ENCODE results near the gene ZNF816. TPM values are rescaled to one million over a fixed set of nuclear protein-coding genes. Genes with fewer than 3 reads are reported as not detected.

The ZNF816 gene
- polyA plus RNA-seq, 1 donor from 2014 or later: 0.10 TPM

- no peaks in the 10 kb centered on the region for H3K79me2 ChIP-seq (replicated peaks; ENCODE audit: insufficient read depth, low read length)
- H2AFZ ChIP-seq (ENCODE audit: low read depth, low read length): no peak overlapping the region
- H3K4me2 ChIP-seq (ENCODE audit: low read length): no peak overlapping the region
- H3K9me2 ChIP-seq (ENCODE audit: insufficient read depth, low read length): no peaks in the 10 kb centered on the region
- H3K27ac ChIP-seq (ENCODE audit: low read length): no peak overlapping the region
- no peaks in the 10 kb centered on the region for H4K20me1 ChIP-seq (ENCODE audit: insufficient read depth)
- no peaks in the 10 kb centered on the region for H3K36me3 ChIP-seq (ENCODE audit: insufficient read depth, low read length)
- no peaks in the 10 kb centered on the region for H3F3A ChIP-seq (ENCODE audit: insufficient read depth, low read length, poor library complexity, severe bottlenecking)
- H3K9ac ChIP-seq (ENCODE audit: low read length): no peak overlapping the region
- H3K27me3 ChIP-seq (ENCODE audit: insufficient read depth, low read depth, low read length): no peaks in the 10 kb centered on the region
- no peaks in the 10 kb centered on the region for H3K9me3 ChIP-seq (ENCODE audit: low read length)
- H3K4me3 ChIP-seq (ENCODE audit: low read length): no peak overlapping the region
- TF ChIP-seq REST (IDR thresholded peaks at IDR 0.05; ENCODE audit: borderline replicate concordance) (no peak), POLR2AphosphoS5 (IDR thresholded peaks at IDR 0.05) (no peak), CTCF (IDR thresholded peaks at IDR 0.05; ENCODE audit: poor library complexity, severe bottlenecking) (no peak), SMC3 (conservative IDR thresholded peaks at IDR 0.05; ENCODE audit: poor library complexity) (no peak), EZH2 (IDR thresholded peaks at IDR 0.05; ENCODE audit: borderline replicate concordance, insufficient read depth, low read length, poor library complexity, severe bottlenecking) (no peak), EP300 (conservative IDR thresholded peaks at IDR 0.05; ENCODE audit: poor library complexity, severe bottlenecking) (no peak), RAD21 (conservative IDR thresholded peaks at IDR 0.05) (no peak), TAF1 (IDR thresholded peaks at IDR 0.05; ENCODE audit: low read depth) (no peak), MXI1 (conservative IDR thresholded peaks at IDR 0.05; ENCODE audit: poor library complexity, severe bottlenecking) (no peak)
Observed at GRCh38 chr19:53004242-53004641, 41.6 kb upstream of the ZNF816 start.

GRCh38 chr19:53002479-53002878, 39.8 kb upstream of the ZNF816 start:
- Histone ChIP-seq H3K79me2 (replicated peaks; ENCODE audit: insufficient read depth, low read length) (no peaks in the 10 kb centered on the region), H3K27me3 (ENCODE audit: insufficient read depth, low read depth, low read length) (no peaks in the 10 kb centered on the region), H3K4me2 (ENCODE audit: low read length) (no peak overlapping the region), H3K9me3 (ENCODE audit: low read length) (no peaks in the 10 kb centered on the region), H3K9me2 (ENCODE audit: insufficient read depth, low read length) (no peaks in the 10 kb centered on the region), H3K36me3 (ENCODE audit: insufficient read depth, low read length) (no peaks in the 10 kb centered on the region), H4K20me1 (ENCODE audit: insufficient read depth) (no peaks in the 10 kb centered on the region), H3K4me3 (ENCODE audit: low read length) (no peak overlapping the region), H2AFZ (ENCODE audit: low read depth, low read length) (no peak overlapping the region), H3F3A (ENCODE audit: insufficient read depth, low read length, poor library complexity, severe bottlenecking) (no peaks in the 10 kb centered on the region), H3K27ac (ENCODE audit: low read length) (no peak overlapping the region), H3K9ac (ENCODE audit: low read length) (no peak overlapping the region)
- TF ChIP-seq MXI1 (conservative IDR thresholded peaks at IDR 0.05; ENCODE audit: poor library complexity, severe bottlenecking) (no peak), TAF1 (IDR thresholded peaks at IDR 0.05; ENCODE audit: low read depth) (no peak), REST (IDR thresholded peaks at IDR 0.05; ENCODE audit: borderline replicate concordance) (no peak), RAD21 (conservative IDR thresholded peaks at IDR 0.05) (no peak), SMC3 (conservative IDR thresholded peaks at IDR 0.05; ENCODE audit: poor library complexity) (no peak), POLR2AphosphoS5 (IDR thresholded peaks at IDR 0.05) (no peak), EP300 (conservative IDR thresholded peaks at IDR 0.05; ENCODE audit: poor library complexity, severe bottlenecking) (no peak), CTCF (IDR thresholded peaks at IDR 0.05; ENCODE audit: poor library complexity, severe bottlenecking) (no peak), EZH2 (IDR thresholded peaks at IDR 0.05; ENCODE audit: borderline replicate concordance, insufficient read depth, low read length, poor library complexity, severe bottlenecking) (no peak)
